Spleen (tissue), 11 donors: ENCODE data around the gene HAL. TPM values are rescaled to one million over a fixed set of nuclear protein-coding genes. Genes with fewer than 3 reads are reported as not detected.

Experiments used
- DNase-seq: peaks from one replicate; pipeline ENCODE4 v3.0.0-alpha.2; 2020
- H3K27ac ChIP-seq, 8 donors: fragments of 200-600 bp; sonication (generic) in 7 of 8; 1 replicate in 4 of 8; 2 replicates in 4 of 8; pipeline versions ENCODE4 v1.5.0 to v1.8.0; 2016 to 2021; ENCODE audit warnings: inconsistent platforms in 4 of 8, mild to moderate bottlenecking in 4 of 8, moderate library complexity in 1 of 8
- H3K27me3 ChIP-seq, 7 donors: fragments of 200-600 bp; sonication (generic) in 6 of 7; replicated peaks in 1 of 7; 1 replicate in 4 of 7; 2 replicates in 3 of 7; pipeline versions ENCODE4 v1.5.0 to v1.8.0; 2016 to 2021; ENCODE audit warnings: inconsistent platforms in 3 of 7, mild to moderate bottlenecking in 1 of 7
- H3K36me3 ChIP-seq, 6 donors: fragments of 200-600 bp; sonication (generic) in 5 of 6; 1 replicate in 4 of 6; 2 replicates in 2 of 6; pipeline versions ENCODE4 v1.5.0 to v1.8.0; 2016 to 2021; ENCODE audit warnings: inconsistent platforms in 2 of 6
- H3K4me1 ChIP-seq, 6 donors: fragments of 200-600 bp; sonication (generic) in 5 of 6; 1 replicate in 3 of 6; 2 replicates in 3 of 6; pipeline versions ENCODE4 v1.5.0 to v1.8.0; 2016 to 2021; ENCODE audit warnings: inconsistent platforms in 3 of 6
- H3K4me3 ChIP-seq, 8 donors: fragments of 200-600 bp; sonication (generic) in 7 of 8; 1 replicate in 4 of 8; 2 replicates in 4 of 8; pipeline versions ENCODE4 v1.5.0 to v1.8.0; 2016 to 2021; ENCODE audit warnings: inconsistent platforms in 4 of 8, mild to moderate bottlenecking in 4 of 8, moderate library complexity in 2 of 8
- H3K9me3 ChIP-seq, 8 donors: fragments of 200-600 bp; sonication (generic) in 7 of 8; 1 replicate in 4 of 8; 2 replicates in 4 of 8; pipeline versions ENCODE4 v1.5.0 to v1.8.0; 2016 to 2021; ENCODE audit warnings: inconsistent platforms in 4 of 8
- CTCF ChIP-seq, 11 experiments: fragments of 200-600 bp in 7 of 11; fragments of 450-650 bp in 4 of 11; sonication (generic) in 4 of 11; IDR thresholded peaks in 8 of 11; conservative IDR thresholded peaks in 3 of 11; 1 replicate in 7 of 11; 2 replicates in 4 of 11; pipeline versions ENCODE4 v1.4.0 to v1.8.0; 2016 to 2021; ENCODE audit warnings: antibody characterized with exemption in 11 of 11, inconsistent platforms in 4 of 11, mild to moderate bottlenecking in 1 of 11
- POLR2A ChIP-seq, 3 donors: fragments of 450-650 bp; IDR thresholded peaks; one replicate each; pipeline ENCODE4 v1.5.1; 2017; ENCODE audit warnings: antibody characterized with exemption in 3 of 3, mild to moderate bottlenecking in 1 of 3
- POLR2AphosphoS5 ChIP-seq, 3 donors: sonication (generic); formaldehyde crosslinking; IDR thresholded peaks; one replicate each; pipeline ENCODE4 v1.5.1; 2017; ENCODE audit warnings: antibody characterized with exemption in 3 of 3
- WGBS, 5 donors: extraction: QIAGEN DNeasy Blood & Tissue Kit in 3 of 5; methylation state at CpG; one replicate each; pipeline versions ENCODE4 v1.1.5 to v1.1.7; 2013 to 2018; 5-methylcytosine and 5-hydroxymethylcytosine counted together
- intact Hi-C: fragments of 100-400 bp; cut with DNase I; formaldehyde crosslinking; loops from one replicate; pipeline ENCODE4 v1.15.0; 2023; ENCODE audit warnings: low total_unique reads
- polyA plus RNA-seq, 3 donors: library from polyadenylated mRNA; stranded (reverse); fragments of 200-250 nt; gene quantifications; one replicate each; pipeline ENCODE4 v1.2.1, GENCODE V29; 2013
- total RNA-seq, 7 donors: library from RNA; depleted of rRNA in 3 of 7; stranded (reverse); fragments of >200 nt in 3 of 7; fragmentation: NEBNext Ultra II Directional in 4 of 7; extraction: Animal tissue kit (Norgen Biotek cat#: 25700) in 4 of 7; gene quantifications; one replicate each; pipeline versions ENCODE4 v1.1.0 to v1.2.1, GENCODE V29; 2016 to 2021
- donor health status: healthy with polysubstance abuse.
- donor health status: DM: no; HTN: no; CAD: no; lungs with moderate emphysema.
- donor health status: DM: no; HTN: no; CAD: no.
- donor health status: Bipolar disorder and iron deficiency.
- donor health status: healthy.
- donor health status: DM: no; HTN: no; CAD: no.
- donor health status: DM: yes; HTN: yes; CAD: no.

The HAL gene
- total and polyA plus RNA-seq, 10 donors: 0.24 to 27.3 (median 9.4) TPM

DNA sequence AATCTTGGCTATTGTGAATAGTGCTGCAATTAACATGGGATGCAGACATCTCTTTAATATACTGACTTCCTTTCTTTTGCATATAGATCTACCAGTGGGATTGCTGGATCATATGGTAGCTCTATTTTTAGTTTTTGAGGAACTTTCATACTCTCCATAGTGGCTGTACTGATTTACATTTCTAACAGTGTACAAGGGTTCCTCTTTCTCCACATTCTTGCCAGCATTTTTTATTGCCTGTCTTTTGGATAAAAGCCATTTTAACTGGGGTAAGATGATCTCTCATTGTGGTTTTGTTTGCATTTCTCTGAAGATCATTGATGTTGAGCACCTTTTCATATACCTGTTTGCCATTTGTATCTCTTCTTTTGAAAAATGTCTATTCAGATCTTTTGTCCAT is 44.6 kb downstream of the HAL start:
- H3K4me1 ChIP-seq: no peaks in the 10 kb centered on the region
- peaks cover 0 to 4% (median 0%) of the 10 kb centered on the region in 6 donors for H3K36me3 ChIP-seq
- intact Hi-C loops: no loop called here
- TF ChIP-seq CTCF (IDR thresholded peaks at IDR 0.05 in 8 of 11, conservative IDR thresholded peaks at IDR 0.05 in 3 of 11) (no peak), POLR2AphosphoS5 (IDR thresholded peaks at IDR 0.05) (no peak), POLR2A (IDR thresholded peaks at IDR 0.05) (no peak)
- no peaks in the 10 kb centered on the region for H3K27me3 ChIP-seq
- no peak overlapping the region for H3K4me3 ChIP-seq
- H3K9me3 ChIP-seq: no peaks in the 10 kb centered on the region
- H3K27ac ChIP-seq: no peak overlapping the region
- no peak for DNase-seq

GRCh38 chr12:95949477-95950206 is 46.5 kb downstream of the HAL start:
- no peak overlapping the region for H3K4me3 ChIP-seq
- intact Hi-C loops: no loop called here

DNA sequence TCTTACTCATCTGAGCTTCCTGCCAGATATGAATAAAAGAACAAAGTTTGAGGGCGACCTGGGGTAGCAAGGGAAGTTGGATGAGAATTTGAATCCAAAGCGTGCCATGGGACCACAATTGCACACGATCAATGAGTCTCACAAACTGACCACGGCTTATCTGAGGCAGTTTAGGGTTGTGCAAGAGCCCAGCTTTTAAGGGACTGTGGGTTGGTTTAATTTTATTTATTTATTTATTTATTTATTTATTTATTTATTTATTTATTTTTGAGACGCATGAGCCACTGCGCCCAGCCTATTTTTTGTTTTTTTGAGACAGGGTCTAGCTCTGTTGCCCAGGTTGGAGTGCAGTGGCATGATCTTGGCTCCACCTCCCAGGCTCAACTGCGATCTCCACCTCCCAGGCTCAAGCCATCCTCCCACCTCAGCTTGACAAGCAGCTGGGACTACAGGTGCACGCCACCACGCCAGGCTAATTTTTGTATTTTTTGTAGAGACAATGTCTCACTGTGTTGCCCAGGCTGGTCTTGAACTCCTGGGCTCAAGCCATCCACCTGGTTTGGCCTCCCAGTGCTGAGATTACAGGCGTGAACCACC is 51.9 kb downstream of the HAL start:
- no peak for DNase-seq
- H3K4me3 ChIP-seq: peak overlapping the region in 3 of 8 donors; percentile 73 to 95 (median 92)
- 77 to 95% (median 84%) methylated on average over 10 of the region's 10 CpGs for WGBS, 5 donors
- no peaks in the 10 kb centered on the region for H3K27me3 ChIP-seq
- H3K27ac ChIP-seq: no peak overlapping the region
- H3K36me3 ChIP-seq: no peaks in the 10 kb centered on the region
- intact Hi-C loops: no loop called here
- H3K9me3 ChIP-seq: no peaks in the 10 kb centered on the region
- peaks cover 0 to 37% (median 20%) of the 10 kb centered on the region in 6 donors for H3K4me1 ChIP-seq
- TF ChIP-seq POLR2AphosphoS5 (IDR thresholded peaks at IDR 0.05): no peak
- no peak for TF ChIP-seq CTCF (IDR thresholded peaks at IDR 0.05 in 8 of 11, conservative IDR thresholded peaks at IDR 0.05 in 3 of 11)
- TF ChIP-seq POLR2A (IDR thresholded peaks at IDR 0.05): no peak

More at GRCh38 chr12:95949477-95950206, 46.5 kb downstream of the HAL start:
- no peaks in the 10 kb centered on the region for H3K27me3 ChIP-seq
- H3K36me3 ChIP-seq: peaks cover 0 to 4% (median 0%) of the 10 kb centered on the region in 6 donors
- DNase-seq: no peak
- no peak for TF ChIP-seq CTCF (IDR thresholded peaks at IDR 0.05 in 8 of 11, conservative IDR thresholded peaks at IDR 0.05 in 3 of 11)
- no peak for TF ChIP-seq POLR2AphosphoS5 (IDR thresholded peaks at IDR 0.05)
- no peak for TF ChIP-seq POLR2A (IDR thresholded peaks at IDR 0.05)
- H3K4me1 ChIP-seq: no peaks in the 10 kb centered on the region
- H3K9me3 ChIP-seq: no peaks in the 10 kb centered on the region
- no peak overlapping the region for H3K27ac ChIP-seq
- WGBS, 5 donors: 72 to 81% (median 77%) methylated on average over 4 of the region's 4 CpGs

GRCh38 chr12:95943330-95943842 is 52.8 kb downstream of the HAL start, which contains the start of gene AMDHD1:
TSS of gene AMDHD1 (plus strand) at chr12:95943331. CDS start at chr12:95943399, 68 bp downstream.
- H3K36me3 ChIP-seq: no peaks in the 10 kb centered on the region
- peak within 1 kb of the TSS; percentile 82 to 95 (median 91) for H3K27ac ChIP-seq
- intact Hi-C loops: no loop called here

More at GRCh38 chr12:95943330-95943842, 52.8 kb downstream of the HAL start, which contains the start of gene AMDHD1:
- no peaks in the 10 kb centered on the region for H3K9me3 ChIP-seq
- 0 to 1% (median 0%) methylated on average over 5 to 38 of the region's 38 CpGs for WGBS, 5 donors
- H3K4me3 ChIP-seq: peak within 1 kb of the TSS; percentile 58 to 95 (median 86)
- no peaks in the 10 kb centered on the region for H3K27me3 ChIP-seq
- TF ChIP-seq CTCF (IDR thresholded peaks at IDR 0.05 in 8 of 11, conservative IDR thresholded peaks at IDR 0.05 in 3 of 11): peak in 10 of 11 experiments; percentile 17 to 54 (median 45)
- TF ChIP-seq POLR2AphosphoS5 (IDR thresholded peaks at IDR 0.05): peak; percentile 79 to 90 (median 87)
- TF ChIP-seq POLR2A (IDR thresholded peaks at IDR 0.05): peak in 1 of 3 donors; percentile 34
- DNase-seq: peak; percentile 93
- H3K4me1 ChIP-seq: peaks cover 0 to 37% (median 20%) of the 10 kb centered on the region in 6 donors
